ENCODE measurements around the gene POLR2F. TPM values are rescaled to one million over a fixed set of nuclear protein-coding genes. Genes with fewer than 3 reads are reported as not detected.

Gene POLR2F
- 10 to 100 TPM; 31.5 to 63.8 (median 43.3) TPM for total RNA-seq

- Histone ChIP-seq H3K4me3 (peak within 1 kb of the TSS; percentile 86 to 90), H3K36me3 (no peaks in the 10 kb centered on the region), H3K4me1 (peaks cover 0 to 12% of the 10 kb centered on the region in 2 donors), H3K9me3 (no peaks in the 10 kb centered on the region), H3K27me3 (no peaks in the 10 kb centered on the region), H3K27ac (peak within 1 kb of the TSS; percentile 55 to 75)
- intact Hi-C loops (cut with DNase I; ENCODE audit: low total_unique reads), result no loop called here
- TF ChIP-seq POLR2A (IDR thresholded peaks at IDR 0.05) (peak in 1 of 2 donors; percentile 69), CTCF (IDR thresholded peaks at IDR 0.05) (peak in 1 of 4 experiments; percentile 36)
- peak; percentile 95 to 96 for DNase-seq
Measured at GRCh38 chr22:37953437-37954179, at the start of gene POLR2F, which contains the start of gene C22orf23. TSS of gene POLR2F (plus strand) at chr22:37953699. CDS start at chr22:37953788, 89 bp downstream. TSS of gene C22orf23 (minus strand) at chr22:37953601. CDS start at chr22:37953149, 452 bp downstream.

- peak in 1 of 2 donors; percentile 53 for TF ChIP-seq POLR2A (IDR thresholded peaks at IDR 0.05)
- TF ChIP-seq CTCF (IDR thresholded peaks at IDR 0.05), result no peak
- DNase-seq, result peak; percentile 83 to 93
- H3K4me1 ChIP-seq, result peaks cover 0 to 5% of the 10 kb centered on the region in 2 donors
- no peaks in the 10 kb centered on the region for H3K9me3 ChIP-seq
- H3K27me3 ChIP-seq, result no peaks in the 10 kb centered on the region
- H3K36me3 ChIP-seq, result no peaks in the 10 kb centered on the region
- intact Hi-C loops (cut with DNase I; ENCODE audit: low total_unique reads), result no loop called here
- peak overlapping the region; percentile 94 to 98 for H3K27ac ChIP-seq
- peak overlapping the region in 1 of 2 donors; percentile 50 for H3K4me3 ChIP-seq
Measured at GRCh38 chr22:37904572-37905533, 48.6 kb upstream of the POLR2F start.

GRCh38 chr22:37905534-37906363 is 47.8 kb upstream of the POLR2F start, which contains the start of gene MICALL1:
TSS of gene MICALL1 (plus strand) at chr22:37906297. CDS start at chr22:37906423, 126 bp downstream.
- intact Hi-C loops (cut with DNase I; ENCODE audit: low total_unique reads), result no loop called here
- Histone ChIP-seq H3K27ac (peak within 1 kb of the TSS; percentile 94 to 98), H3K36me3 (no peaks in the 10 kb centered on the region), H3K4me1 (peaks cover 0 to 8% of the 10 kb centered on the region in 2 donors), H3K4me3 (peak within 1 kb of the TSS; percentile 50 to 76), H3K9me3 (no peaks in the 10 kb centered on the region), H3K27me3 (no peaks in the 10 kb centered on the region)
- DNase-seq, result peak; percentile 73 to 81
- TF ChIP-seq POLR2A (IDR thresholded peaks at IDR 0.05) (peak in 1 of 2 donors; percentile 82), CTCF (IDR thresholded peaks at IDR 0.05) (peak in 3 of 4 experiments; percentile 46 to 68 (median 62))

- peak overlapping the region; percentile 94 to 96 for H3K27ac ChIP-seq
- DNase-seq, result peak; percentile 39 to 55
- no peaks in the 10 kb centered on the region for H3K27me3 ChIP-seq
- H3K36me3 ChIP-seq, result no peaks in the 10 kb centered on the region
- peaks cover 0 to 14% of the 10 kb centered on the region in 2 donors for H3K4me1 ChIP-seq
- intact Hi-C loops (cut with DNase I; ENCODE audit: low total_unique reads), result no loop called here
- no peaks in the 10 kb centered on the region for H3K9me3 ChIP-seq
- TF ChIP-seq POLR2A (IDR thresholded peaks at IDR 0.05) (no peak), CTCF (IDR thresholded peaks at IDR 0.05) (no peak)
- H3K4me3 ChIP-seq, result peak overlapping the region; percentile 50 to 76
Measured at GRCh38 chr22:37906364-37907008, 47.0 kb upstream of the POLR2F start.
